H1 (cell line): Measurements from ENCODE around the gene CERS1. TPM values are rescaled to one million over a fixed set of nuclear protein-coding genes. Genes with fewer than 3 reads are reported as not detected.

Source experiments
- EGR1 ChIP-seq: IDR thresholded peaks from 2 replicates; pipeline ENCODE4 v1.6.1; 2011; ENCODE audit warnings: low read depth, low read length, borderline replicate concordance
- YY1 ChIP-seq: IDR thresholded peaks from 2 replicates; pipeline ENCODE4 v1.6.1; 2011; ENCODE audit warnings: low read depth, mild to moderate bottlenecking, low read length
- polyA plus RNA-seq, 7 experiments: library from polyadenylated mRNA; depleted of rRNA in 3 of 7; stranded (reverse) in 5 of 7; unstranded in 2 of 7; fragments of >200 nt in 5 of 7; fragments of 200-250 nt in 2 of 7; gene quantifications; 1 replicate in 5 of 7; 2 replicates in 1 of 7; 4 replicates in 1 of 7; pipeline versions ENCODE4 v1.2.1 to v1.2.3, GENCODE V29; 2011 to 2013; ENCODE audit warnings: missing spikeins in 2 of 7, mixed read lengths in 2 of 7
- total RNA-seq: library from RNA; stranded (reverse); fragmentation: NEBNext Ultra II Directional; extraction: Animal tissue kit (Norgen Biotek cat#: 25700); gene quantifications from 2 replicates; pipeline ENCODE4 v1.2.1, GENCODE V29; 2021

The CERS1 gene
- total and polyA plus RNA-seq, 2 of the 8 experiments (the other 6 are each of a cell fraction or from before 2014, with no cell fraction given), result 18.6 to 51.0 TPM

DNA sequence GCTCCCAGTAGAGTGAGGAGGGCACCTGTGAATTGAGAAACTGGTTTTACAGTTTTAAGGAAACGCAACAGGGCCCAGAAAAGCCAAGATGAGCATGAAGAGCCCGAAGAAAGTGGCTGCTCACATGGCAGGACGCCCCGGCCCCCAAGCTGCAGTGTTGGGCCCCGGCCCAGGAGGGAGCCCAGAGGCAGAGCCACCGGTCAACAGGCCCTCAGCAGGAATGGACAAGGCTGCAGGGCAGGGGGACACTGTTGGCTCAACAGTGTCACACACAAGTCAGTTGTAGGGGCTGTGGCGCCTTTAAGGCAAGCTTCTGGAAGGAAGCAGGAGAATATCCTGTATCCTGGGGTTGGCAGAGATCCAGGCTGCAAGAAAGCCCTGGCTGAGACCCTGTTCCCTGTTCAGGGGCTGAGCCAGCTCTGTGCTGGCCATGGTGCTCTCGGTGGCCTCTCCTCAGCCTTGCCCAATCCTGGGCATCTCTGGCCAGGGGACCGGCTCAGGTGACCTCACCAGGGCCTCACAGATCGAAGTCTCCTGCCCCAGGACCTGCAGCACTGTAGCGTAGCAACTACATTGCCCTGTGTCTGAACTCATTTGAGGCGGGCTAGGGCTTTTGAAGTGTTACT lies 36.2 kb downstream of the CERS1 start (continued):
- no peak for TF ChIP-seq YY1
- no peak for TF ChIP-seq EGR1
